GM23338 (cell line): ENCODE results near the gene TM9SF4.

Experiments
- CTCF ChIP-seq, 2 experiments: fragments of 200-600 bp in 1 of 2; sonication (generic) in 1 of 2; conservative IDR thresholded peaks; 2 replicates each; pipeline versions ENCODE4 v1.5.1 to v1.6.1; 2016 to 2017; ENCODE audit warnings: antibody characterized with exemption in 2 of 2, low read depth in 2 of 2, mild to moderate bottlenecking in 2 of 2, moderate library complexity in 1 of 2
- EZH2phosphoT487 ChIP-seq: fragments of 200-600 bp; sonication (generic); IDR thresholded peaks from one replicate; pipeline ENCODE4 v1.8.1; 2018; ENCODE audit warnings: antibody characterized with exemption; ENCODE audit not compliant: unreplicated experiment
- REST ChIP-seq: IDR thresholded peaks from one replicate; pipeline ENCODE4 v1.6.1; 2018; ENCODE audit warnings: antibody characterized with exemption; ENCODE audit not compliant: unreplicated experiment
- ZNF114 ChIP-seq: fragments of 250-450 bp; sonication (Bioruptor Pico); IDR thresholded peaks from 2 replicates; pipeline ENCODE4 v1.5.0; 2020; ENCODE audit warnings: mild to moderate bottlenecking, moderate library complexity

GRCh38 chr20:32123088-32123487 is 13.6 kb downstream of the TM9SF4 start:
- TF ChIP-seq CTCF (conservative IDR thresholded peaks at IDR 0.05; ENCODE audit: low read depth in 2 of 2) (no peak), REST (no peak), ZNF114 (no peak), EZH2phosphoT487 (no peak)
